Caco-2 (cell line): ENCODE data around the gene WDR27. TPM values are rescaled to one million over a fixed set of nuclear protein-coding genes. Genes with fewer than 3 reads are reported as not detected.
"Not testable (repeated sequence)": the region's sequence is repeated elsewhere in the genome, so short reads cannot be mapped to it uniquely, and the experiment has no call there.

ENCODE experiments used
- BruUV-seq: library from RNA; stranded (reverse); fragments of 400-500 nt; replicated peaks from 2 replicates; lab custom pipeline; 2021; lab: Mats Ljungman, UMichigan
- CTCF ChIA-PET: fragments of 300-600 bp; sonication (Branson Sonifier 250); formaldehyde crosslinking; loops from one replicate; lab custom pipeline; 2022; ENCODE audit warnings: antibody characterized with exemption; lab: Charles Lee
- POLR2A ChIA-PET: fragments of 300-600 bp; sonication (Branson Sonifier 250); formaldehyde crosslinking; loops from one replicate; lab custom pipeline; 2022; ENCODE audit warnings: antibody characterized with exemption; lab: Charles Lee
- DNase-seq, 2 experiments: peaks; one replicate each; pipeline versions ENCODE4 v3.0.0 to v3.0.0-alpha.2; 2020 to 2022
- H3K27me3 ChIP-seq: replicated peaks from 2 replicates; pipeline ENCODE4 v1.6.0; 2011; ENCODE audit warnings: low read length; ENCODE audit not compliant: control insufficient read depth, insufficient read depth
- H3K36me3 ChIP-seq: 2 replicates; pipeline ENCODE4 v1.5.1; 2011; ENCODE audit warnings: low read length; ENCODE audit not compliant: control insufficient read depth, insufficient read depth
- H3K4me1 ChIP-seq: fragments of 250-450 bp; sonication (Bioruptor Pico); 2 replicates; pipeline ENCODE4 v1.5.1; 2020; ENCODE audit warnings: mild to moderate bottlenecking
- H3K4me3 ChIP-seq: 2 replicates; pipeline ENCODE4 v1.5.1; 2011; ENCODE audit warnings: low read depth, mild to moderate bottlenecking, control low read depth, low read length
- H3K9me3 ChIP-seq: fragments of 250-450 bp; sonication (Bioruptor Pico); 2 replicates; pipeline ENCODE4 v1.5.1; 2020; ENCODE audit warnings: mild to moderate bottlenecking, moderate library complexity
- H3K27ac Mint-ChIP-seq: one replicate; pipeline ENCODE4 v1.8.0; 2022; ENCODE audit warnings: mixed read lengths; ENCODE audit not compliant: unreplicated experiment
- H3K27me3 Mint-ChIP-seq: one replicate; pipeline ENCODE4 v1.8.0; 2022; ENCODE audit warnings: mixed read lengths; ENCODE audit not compliant: insufficient read depth, unreplicated experiment
- H3K36me3 Mint-ChIP-seq: one replicate; pipeline ENCODE4 v1.8.0; 2022; ENCODE audit warnings: mild to moderate bottlenecking, mixed read lengths; ENCODE audit not compliant: insufficient read depth, unreplicated experiment
- H3K4me1 Mint-ChIP-seq: one replicate; pipeline ENCODE4 v1.8.0; 2022; ENCODE audit warnings: low read depth, mixed read lengths; ENCODE audit not compliant: unreplicated experiment
- H3K4me3 Mint-ChIP-seq: one replicate; pipeline ENCODE4 v1.8.0; 2022; ENCODE audit warnings: mild to moderate bottlenecking, moderate library complexity, mixed read lengths; ENCODE audit not compliant: unreplicated experiment
- H3K9me3 Mint-ChIP-seq: one replicate; pipeline ENCODE4 v1.8.0; 2022; ENCODE audit warnings: mixed read lengths; ENCODE audit not compliant: unreplicated experiment
- intact Hi-C: fragments of 100-400 bp; cut with micrococcal nuclease; formaldehyde crosslinking; loops from one replicate; pipeline ENCODE4 v1.10.0; 2022; ENCODE audit not compliant: unreplicated experiment
- total RNA-seq: library from RNA; stranded (reverse); gene quantifications from 2 replicates; pipeline ENCODE4 v1.2.3, GENCODE V29; 2022
- TF ChIP-seq, protein P1 (sequence below), 2 experiments: fragments of 200-600 bp in 1 of 2; IDR thresholded peaks; 1 replicate in 1 of 2; 2 replicates in 1 of 2; pipeline versions ENCODE4 v1.5.1 to v1.8.0; 2011 to 2022; ENCODE audit warnings: antibody characterized with exemption in 1 of 2, control low read depth in 1 of 2, inconsistent platforms in 1 of 2, low read depth in 1 of 2, low read length in 1 of 2, mild to moderate bottlenecking in 1 of 2, moderate library complexity in 1 of 2; ENCODE audit not compliant: insufficient read depth in 1 of 2, severe bottlenecking in 1 of 2, unreplicated experiment in 1 of 2

The WDR27 gene
- total RNA-seq, 1 experiment from 2014 or later, result 62.9 TPM

DNA sequence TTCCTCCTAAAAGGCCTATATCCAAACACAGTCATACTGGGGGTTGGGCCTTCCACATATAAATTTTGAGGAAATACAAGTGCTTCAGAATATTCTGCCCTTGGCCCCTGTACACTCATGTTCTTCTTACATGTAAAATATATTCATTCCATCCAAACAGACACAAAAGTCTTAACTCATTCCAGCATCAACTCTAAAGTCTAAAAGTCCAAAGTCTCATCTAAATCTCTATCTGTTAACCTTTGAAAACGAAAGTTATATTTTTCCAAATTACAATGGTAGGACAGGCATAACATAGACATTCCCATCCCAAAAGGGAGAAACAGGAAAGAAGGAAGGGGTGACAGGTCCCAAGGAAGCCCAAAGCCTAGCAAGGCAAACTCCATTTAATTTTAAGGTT, 232.8 kb downstream of the WDR27 start:
- no peak overlapping the region for H3K27ac Mint-ChIP-seq
- H3K4me3 Mint-ChIP-seq, result no peak overlapping the region
- no peaks in the 10 kb centered on the region for H3K36me3 Mint-ChIP-seq
- H3K27me3 Mint-ChIP-seq, result no peaks in the 10 kb centered on the region
- Histone ChIP-seq H3K4me3 (no peak overlapping the region), H3K4me1 (no peaks in the 10 kb centered on the region), H3K36me3 (no peaks in the 10 kb centered on the region), H3K9me3 (peaks cover 3% of the 10 kb centered on the region), H3K27me3 (no peaks in the 10 kb centered on the region)
- ChIA-PET CTCF (no interaction called here), POLR2A (no interaction called here)
- TF ChIP-seq, protein P1, sequence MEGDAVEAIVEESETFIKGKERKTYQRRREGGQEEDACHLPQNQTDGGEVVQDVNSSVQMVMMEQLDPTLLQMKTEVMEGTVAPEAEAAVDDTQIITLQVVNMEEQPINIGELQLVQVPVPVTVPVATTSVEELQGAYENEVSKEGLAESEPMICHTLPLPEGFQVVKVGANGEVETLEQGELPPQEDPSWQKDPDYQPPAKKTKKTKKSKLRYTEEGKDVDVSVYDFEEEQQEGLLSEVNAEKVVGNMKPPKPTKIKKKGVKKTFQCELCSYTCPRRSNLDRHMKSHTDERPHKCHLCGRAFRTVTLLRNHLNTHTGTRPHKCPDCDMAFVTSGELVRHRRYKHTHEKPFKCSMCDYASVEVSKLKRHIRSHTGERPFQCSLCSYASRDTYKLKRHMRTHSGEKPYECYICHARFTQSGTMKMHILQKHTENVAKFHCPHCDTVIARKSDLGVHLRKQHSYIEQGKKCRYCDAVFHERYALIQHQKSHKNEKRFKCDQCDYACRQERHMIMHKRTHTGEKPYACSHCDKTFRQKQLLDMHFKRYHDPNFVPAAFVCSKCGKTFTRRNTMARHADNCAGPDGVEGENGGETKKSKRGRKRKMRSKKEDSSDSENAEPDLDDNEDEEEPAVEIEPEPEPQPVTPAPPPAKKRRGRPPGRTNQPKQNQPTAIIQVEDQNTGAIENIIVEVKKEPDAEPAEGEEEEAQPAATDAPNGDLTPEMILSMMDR (IDR thresholded peaks at IDR 0.05; ENCODE audit: insufficient read depth in 1 of 2, low read depth in 1 of 2, low read length in 1 of 2, severe bottlenecking in 1 of 2, unreplicated experiment in 1 of 2), result no peak
- intact Hi-C loops, result no loop called here
- no TSS peak for BruUV-seq
- H3K4me1 Mint-ChIP-seq, result no peaks in the 10 kb centered on the region
- DNase-seq, result no peak
- H3K9me3 Mint-ChIP-seq, result peaks cover 24% of the 10 kb centered on the region

DNA sequence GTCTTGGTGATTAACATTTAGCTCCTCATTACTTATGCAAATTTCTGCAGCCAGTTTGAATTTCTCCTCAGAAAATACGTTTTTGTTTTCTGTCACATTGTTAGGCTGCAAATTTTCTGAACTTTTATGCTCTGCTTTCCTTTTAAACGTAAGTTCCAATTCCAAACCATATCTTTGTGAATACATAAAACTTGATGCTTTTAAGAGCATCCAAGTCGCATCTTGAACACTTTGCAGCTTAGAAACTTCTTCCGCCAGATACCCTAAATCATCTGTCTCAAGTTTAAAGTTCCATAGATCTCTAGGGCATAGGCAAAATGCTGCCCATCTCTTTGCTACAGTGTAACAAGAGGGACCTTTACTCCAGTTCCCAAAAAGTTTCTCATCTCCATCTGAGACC, 234.1 kb downstream of the WDR27 start:
- H3K4me1 Mint-ChIP-seq, H3K9me3 ChIP-seq, H3K4me1 ChIP-seq, H3K27me3 ChIP-seq, H3K27me3 Mint-ChIP-seq, intact Hi-C loops, CTCF ChIA-PET, H3K36me3 Mint-ChIP-seq, POLR2A ChIA-PET, DNase-seq, H3K4me3 Mint-ChIP-seq, H3K36me3 ChIP-seq, BruUV-seq, H3K4me3 ChIP-seq, H3K27ac Mint-ChIP-seq: not testable (repeated sequence)
- H3K9me3 Mint-ChIP-seq, result peaks cover 24% of the 10 kb centered on the region

DNA sequence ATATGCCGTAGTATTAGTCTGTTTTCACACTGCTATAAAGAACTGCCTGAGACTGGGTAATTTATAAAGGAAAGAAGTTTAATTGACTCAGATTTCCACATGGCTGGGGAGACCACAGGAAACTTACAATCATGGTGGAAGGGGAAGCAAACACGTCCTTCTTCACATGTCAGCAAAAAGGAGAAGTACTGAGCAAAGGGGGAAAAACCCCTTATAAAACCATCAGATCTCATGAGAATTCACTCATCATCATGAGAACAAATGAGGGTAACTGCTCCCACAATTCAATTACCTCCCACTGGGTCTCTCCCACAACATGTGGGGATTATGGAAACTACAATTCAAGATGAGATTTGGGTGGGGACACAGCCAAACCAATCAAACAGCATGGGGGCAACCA, 235.6 kb downstream of the WDR27 start:
- intact Hi-C loops, H3K27ac Mint-ChIP-seq, BruUV-seq: not testable (repeated sequence)

DNA sequence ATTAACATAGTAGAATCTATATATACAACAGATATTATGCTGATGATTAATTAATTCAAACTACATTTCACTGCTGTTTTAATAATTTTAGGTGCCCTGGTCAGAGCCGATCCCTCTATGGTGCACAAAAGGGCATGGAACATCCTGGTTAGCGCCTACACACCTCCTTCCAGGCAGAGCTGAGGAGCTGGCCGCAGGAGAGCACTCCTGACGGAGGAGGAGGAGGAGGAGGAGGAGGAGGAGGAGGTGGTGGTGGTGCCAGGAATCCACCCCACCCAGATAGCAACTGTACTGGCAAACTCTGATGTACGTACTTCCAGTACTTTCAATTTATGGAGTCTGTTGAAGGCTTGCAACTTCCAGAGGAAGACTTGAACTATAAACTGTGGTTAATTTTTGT, 244.1 kb downstream of the WDR27 start:
- Histone ChIP-seq H3K27me3 (no peaks in the 10 kb centered on the region), H3K4me1 (peaks cover 14% of the 10 kb centered on the region), H3K36me3 (no peaks in the 10 kb centered on the region), H3K9me3 (no peaks in the 10 kb centered on the region), H3K4me3 (no peak overlapping the region)
- peaks cover 21% of the 10 kb centered on the region for H3K9me3 Mint-ChIP-seq
- no peak overlapping the region for H3K4me3 Mint-ChIP-seq
- no peaks in the 10 kb centered on the region for H3K27me3 Mint-ChIP-seq
- no peaks in the 10 kb centered on the region for H3K4me1 Mint-ChIP-seq
- ChIA-PET POLR2A (no interaction called here), CTCF (no interaction called here)
- H3K36me3 Mint-ChIP-seq, result no peaks in the 10 kb centered on the region
- intact Hi-C loops, result no loop called here
- TF ChIP-seq, protein P1 (IDR thresholded peaks at IDR 0.05; ENCODE audit: insufficient read depth in 1 of 2, low read depth in 1 of 2, low read length in 1 of 2, severe bottlenecking in 1 of 2, unreplicated experiment in 1 of 2), result no peak
- no TSS peak for BruUV-seq
- no peak overlapping the region for H3K27ac Mint-ChIP-seq
- no peak for DNase-seq

More for the DNA sequence above, 235.6 kb downstream of the WDR27 start:
- H3K36me3 Mint-ChIP-seq, H3K4me3 Mint-ChIP-seq, H3K27me3 ChIP-seq, DNase-seq, H3K9me3 ChIP-seq, H3K36me3 ChIP-seq, POLR2A ChIA-PET, H3K4me3 ChIP-seq, CTCF ChIA-PET, H3K4me1 Mint-ChIP-seq, H3K27me3 Mint-ChIP-seq, H3K4me1 ChIP-seq: not testable (repeated sequence)
- peaks cover 31% of the 10 kb centered on the region for H3K9me3 Mint-ChIP-seq
